Stimulated activated CD8-positive, alpha-beta memory T cell treated with anti-CD3 and anti-CD28 coated beads, Interleukin-12 subunit alpha, Interleukin-12 subunit beta, amount 100 ng/mL, for 4 hours (primary cell): ENCODE measurements around the gene CD2.

Experiments
- DNase-seq: peaks from one replicate; pipeline ENCODE4 v3.0.0-alpha.2; 2020; ENCODE audit warnings: low read depth

CD2 gene

DNA sequence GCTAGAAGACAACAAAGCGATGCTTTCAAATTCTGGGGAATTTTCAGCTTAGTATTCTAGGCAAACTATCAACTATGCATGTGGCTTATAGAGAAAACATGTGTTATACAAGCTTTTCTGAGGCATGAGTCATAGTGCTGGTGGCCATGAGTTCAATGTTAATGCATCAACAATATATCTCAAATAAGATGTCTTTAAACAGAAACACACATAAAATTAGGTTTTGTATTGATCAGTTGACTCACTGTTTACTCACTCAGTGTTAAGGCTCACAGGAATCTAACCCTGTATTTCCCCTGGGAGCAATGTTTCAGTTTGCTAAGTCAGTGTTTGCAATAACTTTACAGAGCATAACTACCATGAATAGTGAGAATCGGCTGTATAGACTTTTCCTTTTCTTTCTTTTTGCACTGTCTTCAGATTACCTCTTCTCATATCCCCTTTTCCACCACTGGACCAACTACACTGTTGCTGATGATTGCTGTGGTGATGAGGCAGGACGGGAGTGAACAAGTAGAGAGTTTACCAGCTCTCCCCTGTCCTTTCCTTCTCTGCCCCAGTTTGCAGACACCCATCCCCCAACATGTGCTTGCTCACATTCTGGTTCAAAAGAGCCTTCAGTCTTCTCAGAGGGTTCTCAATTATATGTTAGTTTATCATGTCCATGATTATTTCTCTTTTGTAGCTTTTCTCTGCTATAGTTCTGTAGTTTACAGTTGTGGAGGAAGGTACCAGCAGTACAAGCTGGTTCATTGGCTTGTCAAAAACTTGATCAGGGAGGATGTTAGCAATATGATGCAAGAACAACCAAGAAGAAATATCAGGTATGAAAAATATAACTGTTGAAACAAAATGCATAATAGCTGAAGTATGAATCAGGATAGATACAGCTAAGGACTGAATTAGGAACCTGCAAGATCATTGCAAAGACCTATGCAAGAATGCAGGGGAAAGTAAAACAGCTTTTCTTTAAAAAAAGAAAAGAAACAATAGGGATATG is 23.9 kb downstream of the CD2 start:
- no peak for DNase-seq

DNA sequence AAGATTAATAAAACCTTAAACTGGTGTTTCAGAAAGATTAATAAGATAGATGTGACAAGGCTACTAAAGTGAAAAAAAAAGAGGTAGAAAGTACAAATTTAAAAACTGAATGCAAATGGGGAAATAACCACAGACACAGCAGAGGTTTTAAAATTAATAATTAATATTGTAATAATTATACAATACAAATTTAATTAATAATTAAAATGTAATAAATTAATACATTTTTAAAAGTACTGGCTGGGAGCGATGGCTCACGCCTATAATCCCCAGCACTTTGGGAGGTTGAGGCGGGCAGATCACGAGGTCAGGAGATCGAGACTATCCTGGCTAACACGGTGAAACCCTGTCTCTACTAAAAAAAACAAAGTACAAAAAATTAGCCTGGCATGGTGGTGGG is 26.8 kb downstream of the CD2 start:
- DNase-seq, result no peak

DNA sequence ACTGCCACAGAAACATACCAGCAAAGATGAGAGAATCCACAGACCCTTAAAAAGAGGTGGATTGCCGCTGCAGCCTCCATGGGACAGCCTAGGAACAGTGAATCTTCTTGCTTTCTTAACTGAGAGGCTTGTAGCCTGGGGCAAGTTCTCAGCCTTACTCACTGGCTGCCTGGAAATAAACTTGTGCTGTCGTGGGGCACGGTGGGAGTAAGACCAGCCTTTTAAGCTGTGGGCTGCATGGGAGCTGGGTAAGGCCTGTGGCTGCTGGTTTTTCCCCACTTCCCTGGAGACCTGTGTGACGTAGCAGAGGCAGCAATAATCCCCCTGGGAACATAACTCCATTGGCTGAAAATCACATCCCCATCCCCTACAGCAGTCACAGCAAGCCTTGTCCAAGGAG is 30.8 kb downstream of the CD2 start:
- DNase-seq, result no peak

DNA sequence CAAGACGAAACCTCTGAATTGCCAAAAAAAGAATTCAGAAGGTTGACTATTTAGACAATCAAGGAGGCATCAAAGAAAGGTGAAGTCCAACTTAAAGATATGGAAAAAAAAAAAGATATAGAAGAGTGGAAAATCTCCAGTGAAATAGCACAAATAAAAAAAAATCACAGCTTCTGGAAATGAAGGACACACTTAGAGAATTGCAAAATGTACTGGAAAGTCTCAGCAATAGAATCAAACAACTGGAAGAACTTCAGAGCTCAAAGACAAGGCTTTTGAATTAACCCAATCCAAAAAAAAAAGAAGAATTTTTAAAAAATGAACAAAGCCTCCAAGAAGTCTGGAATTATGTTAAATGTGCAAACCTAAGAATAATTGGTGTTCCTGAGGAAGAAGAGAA is 31.8 kb downstream of the CD2 start:
- no peak for DNase-seq

DNA sequence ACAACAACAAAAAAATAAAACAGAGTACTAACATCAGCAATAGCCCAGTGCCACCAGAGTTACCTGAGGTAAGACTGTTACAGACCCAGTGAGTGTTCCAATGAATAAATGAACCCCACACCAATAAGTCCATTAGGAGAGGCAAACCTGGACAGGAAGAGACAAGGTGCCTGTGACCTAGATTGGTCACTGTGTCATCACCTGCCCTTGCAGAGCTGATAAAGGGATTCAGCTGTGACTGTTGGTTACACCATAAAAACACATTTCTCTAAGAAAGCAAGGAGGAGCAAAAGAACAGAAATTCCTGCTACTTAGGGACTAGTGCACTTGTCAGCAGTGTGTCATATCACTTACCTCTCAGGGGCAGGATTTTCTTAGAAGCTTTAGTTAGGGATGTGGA is 37.5 kb downstream of the CD2 start:
- no peak for DNase-seq

DNA sequence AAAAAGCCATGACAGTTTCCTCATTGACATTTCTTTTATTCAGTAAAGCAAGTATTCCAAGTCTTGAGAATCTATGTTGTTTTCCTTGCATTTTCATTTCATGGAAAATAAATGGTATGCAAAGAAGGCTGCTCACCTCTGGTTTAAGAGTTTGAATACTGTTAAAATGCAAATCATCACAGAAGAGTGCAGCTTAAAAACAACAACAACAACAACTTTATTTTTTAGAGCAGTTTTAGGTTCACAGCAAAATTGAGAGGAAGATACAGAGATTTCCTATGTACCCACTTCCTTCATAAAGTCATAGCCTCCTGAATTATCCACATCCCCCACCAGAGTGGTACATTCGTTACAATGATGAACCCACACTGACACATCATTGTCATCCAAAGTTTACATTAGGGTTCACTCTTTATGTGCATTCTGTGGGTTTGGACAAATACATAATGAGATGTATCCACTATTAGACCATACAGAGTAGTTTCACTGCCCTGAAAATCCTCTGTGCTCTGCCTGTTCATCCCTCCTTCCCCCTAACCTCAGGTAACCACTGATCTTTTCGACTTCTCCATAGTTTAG is 39.2 kb downstream of the CD2 start:
- DNase-seq, result no peak

DNA sequence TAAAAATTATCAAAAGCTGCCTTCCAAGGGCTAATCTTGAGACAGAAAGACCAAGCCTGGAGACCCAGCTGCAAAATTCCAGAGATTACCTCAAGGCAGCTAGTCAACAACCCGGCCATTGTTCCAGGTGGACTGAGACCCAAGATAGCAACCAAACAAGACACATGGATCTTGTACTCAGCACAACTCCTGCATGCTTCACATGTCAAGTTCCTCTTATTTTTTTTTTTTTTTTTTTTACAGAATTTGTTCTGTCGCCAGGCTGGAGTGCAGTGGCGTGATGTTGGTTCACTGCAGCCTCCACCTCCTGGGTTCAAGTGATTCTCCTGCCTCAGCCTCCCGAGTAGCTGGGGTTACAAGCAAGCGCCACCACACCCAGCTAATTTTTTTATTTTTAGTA is 40.1 kb downstream of the CD2 start:
- DNase-seq, result no peak

DNA sequence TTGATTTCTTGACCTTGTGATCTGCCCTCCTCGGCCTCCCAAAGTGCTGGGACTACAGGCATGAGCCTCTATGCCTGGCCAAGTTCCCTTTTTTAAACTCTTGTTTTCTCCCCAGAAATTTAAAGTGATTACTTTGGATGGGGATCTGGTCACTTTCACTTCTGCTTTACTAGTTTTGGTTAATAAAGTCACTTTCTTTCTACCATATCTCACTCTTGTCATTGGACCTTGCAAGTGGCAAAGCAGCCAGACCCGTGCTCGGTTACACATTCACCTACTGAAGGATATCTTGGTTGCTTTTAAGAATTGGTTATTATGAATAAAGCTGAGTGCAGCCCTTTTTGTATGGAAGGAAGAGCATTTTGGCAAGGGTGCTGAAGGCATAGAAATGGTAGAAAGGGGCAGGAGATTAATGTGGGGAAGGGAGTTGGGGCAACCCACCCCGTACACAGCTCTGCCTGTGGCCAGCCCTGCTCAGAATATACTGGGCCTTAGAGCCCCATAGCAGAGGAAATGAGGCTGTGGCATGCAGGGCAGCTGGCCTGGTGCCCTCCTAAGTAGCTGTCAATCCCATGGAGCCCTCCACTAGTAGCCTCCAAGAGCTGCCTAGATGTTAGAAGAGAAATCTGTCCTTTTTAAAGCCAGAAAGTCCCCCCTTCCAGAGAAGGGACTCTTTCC is 40.7 kb downstream of the CD2 start:
- DNase-seq, result no peak

DNA sequence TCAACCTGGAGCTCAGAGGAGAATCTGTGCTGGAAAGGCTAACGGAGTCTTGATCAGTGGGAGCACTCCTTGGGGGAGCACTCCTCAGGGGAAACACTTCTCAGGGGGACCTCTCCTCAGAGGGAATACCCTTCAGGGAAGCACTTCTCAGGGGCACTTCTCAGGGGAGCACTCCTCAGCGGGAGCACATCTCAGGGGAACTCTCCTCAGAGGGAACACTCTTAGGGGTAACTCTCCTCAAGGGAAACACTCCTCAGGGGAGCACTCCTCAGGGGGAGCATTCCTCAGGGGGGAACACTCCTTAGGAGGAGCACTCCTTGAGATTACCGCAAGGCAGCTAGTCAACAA is 41.2 kb downstream of the CD2 start:
- no peak for DNase-seq

DNA sequence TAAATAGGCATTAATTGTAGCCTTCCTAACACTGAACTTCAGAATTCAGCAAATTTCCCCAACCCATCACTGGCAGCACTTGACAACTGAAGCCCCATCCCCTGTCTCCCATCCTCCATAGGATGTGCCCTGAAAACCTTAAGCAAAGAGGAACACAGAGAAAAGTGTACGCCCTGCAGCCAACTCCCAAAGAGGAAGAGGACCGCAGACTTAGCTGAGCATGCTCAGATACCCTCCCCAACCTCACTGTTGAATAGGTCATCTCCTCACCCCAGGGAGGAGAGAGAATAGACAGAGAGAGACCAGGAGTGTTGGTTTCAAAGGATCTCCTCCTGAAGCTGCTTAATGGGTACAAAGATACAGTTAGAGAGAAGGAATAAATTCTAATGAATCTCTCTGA is 50.5 kb downstream of the CD2 start:
- no peak for DNase-seq

DNA sequence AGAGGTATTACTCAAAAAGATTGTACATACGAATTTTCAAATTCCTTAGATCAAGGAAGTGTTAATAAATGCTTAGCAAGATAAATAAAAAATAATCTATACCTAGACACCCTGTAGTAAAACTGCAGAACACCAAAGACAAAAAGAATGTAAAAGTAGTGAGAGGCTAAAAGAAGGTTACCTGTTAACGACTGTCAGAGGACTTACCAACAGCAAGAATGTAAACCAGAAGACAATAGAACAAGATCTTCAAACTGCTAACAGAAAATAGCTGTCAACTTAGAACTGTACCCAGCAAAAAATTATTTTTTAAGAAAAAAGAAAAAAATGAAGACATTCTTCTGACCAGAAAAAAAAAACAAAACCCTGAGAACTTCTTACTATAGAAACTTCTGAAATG is 51.2 kb downstream of the CD2 start:
- DNase-seq, result no peak

DNA sequence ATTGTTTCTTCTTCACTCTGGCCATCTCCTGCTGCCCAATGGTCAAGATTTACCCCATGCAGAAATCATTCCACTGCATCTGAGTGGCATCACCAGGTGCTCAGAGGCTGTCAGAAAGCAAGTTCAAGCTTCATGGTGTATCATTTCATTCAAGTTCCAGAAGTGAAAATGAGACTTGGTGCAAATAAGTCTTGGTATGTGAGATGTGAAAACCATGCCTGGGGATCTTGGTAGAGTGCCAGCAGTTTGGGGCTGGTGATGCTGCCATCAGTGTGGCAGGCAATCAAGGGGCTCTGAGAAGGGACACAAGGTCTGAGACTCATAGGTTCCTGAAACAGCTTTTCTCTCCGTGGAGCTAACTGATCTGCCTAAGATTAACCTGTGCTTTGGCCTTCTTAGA is 52.0 kb downstream of the CD2 start:
- no peak for DNase-seq

DNA sequence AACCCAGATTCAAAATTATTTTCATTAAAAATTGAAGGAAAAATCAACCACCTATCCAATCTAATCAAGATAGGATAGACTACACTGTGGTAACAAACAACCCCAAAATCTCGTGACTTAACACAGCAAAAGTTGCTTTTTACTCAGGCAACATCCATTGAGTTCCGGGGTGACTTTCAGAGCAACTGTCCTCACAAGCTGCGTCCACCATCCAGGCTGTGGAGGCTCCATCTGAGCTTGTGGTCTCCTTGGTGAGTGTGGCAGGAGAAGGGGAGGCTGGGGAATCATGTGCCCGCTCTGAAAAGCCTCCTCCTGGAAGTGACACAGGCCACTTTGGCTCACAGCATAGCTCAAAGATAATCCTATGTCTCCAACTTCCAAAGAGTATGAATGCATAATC is 52.4 kb downstream of the CD2 start:
- no peak for DNase-seq

DNA sequence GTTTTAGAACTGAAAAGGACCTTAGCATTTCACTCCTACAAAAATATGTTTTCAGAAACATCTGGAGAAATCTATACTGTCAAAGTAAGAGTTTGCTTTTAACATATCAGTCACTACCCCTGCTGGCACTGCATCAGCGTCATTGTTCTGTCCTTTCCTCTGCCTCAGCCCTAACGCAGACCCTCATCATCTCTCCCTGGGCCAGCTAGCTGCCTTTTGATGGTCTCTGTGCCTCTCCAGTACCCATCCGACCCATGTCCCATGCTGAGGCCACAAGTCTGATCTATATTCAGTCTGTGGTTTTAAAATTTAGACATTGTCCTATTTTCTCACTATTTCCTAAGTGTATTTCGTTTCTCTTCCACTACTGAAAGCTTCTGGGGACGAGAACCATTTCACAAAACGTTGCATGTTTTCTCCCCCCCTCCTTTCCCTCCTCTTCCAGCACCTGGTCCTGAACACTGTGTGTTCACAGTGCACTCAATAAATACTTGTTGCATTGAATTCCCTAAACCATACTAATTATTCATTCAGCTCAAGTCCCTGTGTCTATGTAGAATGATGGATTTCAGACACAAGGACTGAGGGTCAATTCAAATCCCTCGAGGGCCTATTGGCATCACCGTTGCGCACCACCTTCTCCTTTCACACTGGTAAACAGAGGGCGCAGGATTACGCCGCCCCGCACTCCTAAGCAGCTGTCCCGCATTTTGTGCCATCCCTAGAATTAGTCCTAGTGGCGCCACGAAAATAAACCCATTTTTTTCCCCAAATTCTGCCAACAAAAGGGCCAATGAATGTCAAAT is 53.4 kb downstream of the CD2 start:
- no peak for DNase-seq

DNA sequence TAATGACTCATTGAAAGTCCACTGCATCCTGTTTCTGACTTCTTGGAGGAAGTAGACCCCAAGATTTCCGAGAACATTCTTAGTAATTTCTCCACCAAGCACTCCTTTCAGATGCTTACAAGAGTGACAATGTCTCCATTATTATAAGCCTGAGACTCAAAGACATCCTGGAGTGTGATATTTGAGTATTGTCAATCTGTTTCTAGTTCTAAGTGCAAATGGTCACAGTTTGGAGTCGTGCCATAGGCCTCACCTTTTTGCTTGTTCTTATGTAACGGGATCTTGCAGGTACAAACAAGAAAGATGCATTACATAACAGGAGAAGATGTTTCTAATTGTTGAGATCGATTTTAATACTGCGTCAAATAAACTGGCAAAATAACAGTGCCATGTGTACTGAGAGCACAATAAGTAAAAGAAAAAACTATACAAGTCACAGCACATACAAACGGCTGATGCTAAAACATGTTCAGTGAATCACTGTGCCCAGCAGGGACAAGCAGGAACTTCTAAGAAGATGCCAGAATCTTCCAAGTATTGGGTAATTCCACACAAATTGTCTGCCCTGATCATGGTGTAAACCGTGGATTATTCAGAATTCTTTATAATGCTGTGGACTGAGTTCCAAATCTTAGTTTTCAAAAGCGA is 54.1 kb downstream of the CD2 start:
- DNase-seq, result no peak

DNA sequence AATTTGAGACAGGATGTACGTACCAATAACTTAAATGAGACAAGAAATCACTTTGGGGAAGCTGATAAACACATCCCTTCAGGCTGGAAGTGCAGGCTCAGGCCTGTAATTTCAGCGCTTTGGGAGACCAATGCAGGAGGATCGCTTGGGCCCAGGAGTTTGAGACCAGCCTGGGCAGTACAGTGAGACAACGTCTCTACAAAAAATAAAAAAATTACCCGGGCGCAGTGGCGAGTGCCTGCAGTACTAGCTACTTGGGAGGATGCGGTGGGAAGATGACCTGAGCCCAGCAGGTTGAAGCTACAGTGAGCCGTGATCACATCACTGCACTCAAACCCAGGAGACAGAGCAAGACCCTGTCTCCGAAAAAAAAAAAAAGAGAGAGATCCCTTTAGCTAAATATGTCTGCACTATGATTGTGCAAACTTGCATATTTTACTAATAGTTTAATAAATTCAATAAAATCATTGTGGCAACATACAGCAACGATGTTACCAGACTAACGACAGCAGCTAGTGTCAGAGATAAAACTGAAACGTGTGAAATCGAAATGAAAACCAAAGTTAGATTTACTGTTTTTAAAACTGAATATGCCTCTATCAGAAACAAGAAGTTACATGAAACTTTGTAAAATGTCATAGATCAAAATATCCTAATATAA is 54.7 kb downstream of the CD2 start:
- no peak for DNase-seq

DNA sequence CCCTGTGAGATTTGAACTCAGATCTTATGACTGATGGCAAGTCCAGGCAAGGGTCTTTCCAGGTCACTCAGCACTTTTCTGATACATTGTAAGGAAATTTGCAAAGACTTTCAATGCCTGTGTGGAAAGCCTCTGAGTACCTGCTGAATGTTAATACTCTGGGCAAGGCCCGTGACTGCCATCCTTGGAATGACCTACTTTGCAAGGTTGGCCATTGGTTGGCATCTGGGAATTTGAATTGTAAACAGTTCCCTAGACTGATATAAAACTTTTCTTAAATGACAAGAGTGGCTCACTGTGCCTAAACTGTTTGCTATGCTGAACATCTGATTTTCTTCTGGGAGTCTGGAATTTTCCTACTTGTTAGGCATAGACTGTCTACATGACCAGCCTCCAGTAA is 57.1 kb downstream of the CD2 start:
- no peak for DNase-seq

DNA sequence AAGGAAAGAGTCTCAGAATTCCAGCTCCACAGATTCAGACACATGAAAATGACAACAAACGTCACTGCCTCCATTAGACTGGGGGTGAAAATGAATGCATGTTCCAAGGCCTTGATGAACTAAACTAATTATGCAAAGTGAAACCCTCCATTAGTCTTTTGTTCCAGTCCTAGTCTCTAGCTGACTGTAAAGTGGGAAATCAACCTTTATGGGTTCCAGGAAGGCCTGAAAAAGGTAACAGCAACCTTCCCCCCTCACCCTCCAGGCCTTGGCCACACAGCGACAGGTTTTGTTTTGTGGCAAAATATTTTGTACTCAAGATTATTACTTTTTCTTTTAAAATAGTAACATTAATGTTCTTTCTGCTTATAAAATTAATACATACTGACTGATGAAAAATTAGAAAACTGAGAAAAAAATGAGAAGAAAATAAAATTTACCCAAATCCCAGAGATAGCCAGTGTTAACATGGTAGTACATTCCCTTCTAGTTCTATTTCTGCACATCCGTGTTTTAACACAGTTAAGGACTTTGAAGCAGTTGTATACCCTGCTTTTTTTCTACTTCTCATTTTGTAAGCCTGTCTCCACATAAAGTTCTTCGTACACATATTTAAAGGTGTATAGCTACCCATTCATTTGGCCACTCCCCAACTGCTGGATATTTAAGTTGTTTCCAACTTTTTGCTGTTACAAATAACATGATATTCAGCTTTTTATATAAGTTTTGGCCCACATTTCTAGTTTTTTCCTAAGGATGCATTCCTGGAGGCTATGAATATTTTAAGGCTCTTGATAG is 60.9 kb downstream of the CD2 start:
- DNase-seq, result no peak

DNA sequence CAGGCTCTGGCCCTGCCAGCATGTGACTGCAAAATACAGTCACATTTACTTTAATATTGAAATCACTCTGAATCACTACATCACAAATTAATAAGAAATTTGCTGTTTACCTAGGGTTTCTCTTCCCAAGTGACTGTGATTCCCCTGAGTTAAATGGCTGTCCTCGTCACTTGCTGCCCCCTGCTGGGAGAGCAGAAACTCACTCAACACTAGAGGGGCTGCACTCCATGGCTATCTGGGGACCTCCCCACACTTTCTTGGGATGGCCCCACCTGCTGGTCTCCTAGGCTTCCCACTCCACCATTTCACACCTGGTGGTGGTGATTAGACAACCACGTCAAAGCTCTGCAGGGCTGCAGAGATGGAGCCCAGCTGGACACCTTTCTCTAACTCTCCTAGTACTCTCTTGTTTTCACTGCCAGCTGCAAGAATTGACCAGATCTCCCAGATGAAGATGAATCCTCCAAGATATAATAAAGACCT is 63.4 kb downstream of the CD2 start:
- DNase-seq, result peak; percentile 60
